NCI-H446 treated with DMSO at 0.1 percent for 48 hours (cell line): ENCODE measurements around the gene STK24.
"Not testable (repeated sequence)": the region's sequence is repeated elsewhere in the genome, so short reads cannot be mapped to it uniquely, and the experiment has no call there.

Source experiments
- DNase-seq: peaks from one replicate; lab custom pipeline; 2025; lab: John Stamatoyannopoulos, UW

The STK24 gene

DNA sequence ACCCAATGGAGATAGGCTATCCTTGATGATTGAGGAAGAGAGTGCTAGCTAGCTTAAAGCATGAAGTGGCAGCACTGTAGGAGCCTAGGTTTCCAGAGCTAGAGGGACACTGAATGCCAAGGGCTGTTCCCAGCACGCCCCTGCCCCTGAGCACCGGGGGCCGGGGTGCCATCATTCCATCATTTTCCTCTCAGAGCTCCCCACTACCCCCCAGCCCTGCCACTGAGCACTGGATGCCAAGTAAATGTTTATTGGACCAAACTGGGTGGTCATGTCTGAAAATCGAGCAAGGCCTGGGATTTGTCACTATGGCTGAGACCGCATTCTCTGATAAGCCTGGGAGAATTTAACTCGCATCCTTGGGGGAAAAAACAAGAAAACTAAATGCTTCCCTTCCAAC lies 142.8 kb downstream of the STK24 start:
- no peak for DNase-seq

DNA sequence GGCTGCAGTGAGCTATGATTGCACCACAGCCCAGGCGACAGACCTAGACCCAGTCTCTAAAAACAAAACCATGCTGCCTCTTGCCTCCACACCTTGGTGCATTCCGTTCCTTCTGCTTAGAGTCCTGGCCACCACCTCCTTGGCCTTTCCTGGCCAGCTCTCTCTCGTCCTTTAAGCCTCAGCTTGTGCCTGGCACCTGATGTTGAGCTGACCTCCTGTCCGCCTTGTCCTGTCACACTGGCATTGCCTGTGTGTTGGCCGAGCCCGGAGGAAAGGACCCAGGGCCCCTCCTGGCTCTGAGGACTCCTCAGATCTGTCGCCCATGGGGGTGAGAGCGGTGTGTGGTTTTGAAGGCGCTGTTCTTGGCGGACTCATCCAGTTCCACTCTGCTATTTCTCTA lies 143.3 kb downstream of the STK24 start:
- DNase-seq = no peak

DNA sequence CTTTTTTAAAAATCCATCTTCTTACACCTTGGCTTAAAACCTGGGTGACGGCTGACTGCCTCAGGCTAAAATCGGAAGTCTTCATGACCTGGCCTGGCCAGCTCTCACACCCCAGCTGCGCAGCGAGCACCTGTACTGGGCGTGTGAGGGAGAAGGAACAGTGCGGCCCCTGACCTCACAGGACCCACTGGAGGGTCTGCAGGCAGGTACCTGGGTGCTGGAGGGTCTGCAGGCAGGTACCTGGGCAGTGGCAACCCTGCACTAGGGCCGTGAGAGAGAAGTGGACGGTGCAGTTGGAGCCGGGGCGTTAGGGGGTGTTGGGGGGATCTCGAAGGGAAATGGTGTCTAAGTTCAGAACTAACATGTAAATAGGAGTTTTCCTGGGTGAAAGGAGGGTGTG lies 144.3 kb downstream of the STK24 start:
- no peak for DNase-seq

DNA sequence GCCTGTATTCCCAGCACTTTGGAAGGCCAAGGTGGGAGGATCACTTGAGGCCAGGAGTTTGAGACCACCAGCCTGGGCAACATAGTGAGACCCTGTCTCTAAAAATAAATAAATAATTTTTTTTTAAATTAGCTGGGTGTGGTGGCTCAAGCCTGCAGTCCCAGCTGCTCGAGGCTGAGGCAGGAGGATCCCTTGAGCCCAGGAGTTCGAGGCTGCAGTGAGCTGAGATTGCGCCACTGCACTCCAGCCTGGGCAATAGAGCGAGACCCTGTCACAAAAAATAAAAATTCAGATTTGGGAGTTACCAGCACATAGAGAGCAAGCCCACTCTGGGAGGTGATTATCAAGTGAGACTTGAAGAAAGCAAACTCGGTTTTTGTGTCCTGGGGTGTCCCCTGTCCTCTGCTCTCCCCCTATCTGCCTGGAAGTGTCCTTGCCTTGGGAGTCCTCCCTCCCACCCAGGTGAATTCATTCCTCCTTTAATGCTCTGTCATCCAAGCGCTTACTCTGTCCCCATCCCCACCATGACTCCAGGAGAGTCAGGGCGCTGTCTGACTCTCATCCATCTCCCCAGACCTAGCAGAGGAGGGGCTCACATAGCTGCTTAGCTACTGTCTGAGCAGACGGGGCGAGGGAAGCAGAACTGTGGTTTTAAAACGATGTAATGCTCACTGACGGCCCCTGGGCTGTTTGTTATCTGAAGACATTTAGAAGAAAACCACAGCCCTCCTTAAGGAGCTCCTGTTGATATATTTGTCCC lies 146.8 kb downstream of the STK24 start:
- DNase-seq = no peak

DNA sequence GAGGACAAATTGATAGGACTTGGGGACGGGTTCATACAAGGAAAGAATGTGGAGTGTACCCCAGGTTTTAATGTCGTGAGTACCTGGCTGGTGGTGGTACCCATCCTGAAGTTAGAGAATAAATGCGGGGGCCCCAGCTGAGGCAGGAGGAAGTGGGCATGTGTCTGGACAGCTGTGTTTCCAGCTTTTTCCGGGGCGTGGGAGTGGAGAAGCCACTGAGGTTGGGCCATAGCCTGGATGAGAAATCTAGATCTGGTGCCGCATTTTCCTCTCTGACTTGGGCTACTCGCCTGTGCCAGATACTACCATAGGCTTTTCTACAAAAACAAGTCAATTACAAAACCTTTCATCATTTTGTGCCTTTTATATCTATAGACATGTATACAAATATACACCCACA lies 147.4 kb downstream of the STK24 start:
- DNase-seq = no peak

DNA sequence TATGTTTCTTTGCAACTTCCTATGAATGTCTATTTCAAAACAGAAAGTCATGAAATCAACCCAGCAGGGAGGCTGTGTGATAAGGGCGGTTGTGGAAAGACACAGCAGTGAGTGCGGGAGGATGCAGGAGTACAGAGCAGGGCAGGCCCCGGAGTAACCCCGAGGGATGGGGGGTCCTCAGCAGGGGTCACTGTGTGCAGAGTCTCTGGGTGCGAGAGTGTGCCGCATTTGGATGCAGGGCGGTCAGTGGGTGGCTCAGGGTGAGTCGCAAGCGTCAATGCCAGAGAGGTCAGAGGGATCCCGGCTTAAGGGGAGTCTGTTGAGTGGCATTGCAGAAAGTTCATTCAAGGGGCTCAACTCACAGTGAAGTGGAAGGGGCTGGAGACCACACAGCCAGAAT lies 147.8 kb downstream of the STK24 start:
- no peak for DNase-seq

DNA sequence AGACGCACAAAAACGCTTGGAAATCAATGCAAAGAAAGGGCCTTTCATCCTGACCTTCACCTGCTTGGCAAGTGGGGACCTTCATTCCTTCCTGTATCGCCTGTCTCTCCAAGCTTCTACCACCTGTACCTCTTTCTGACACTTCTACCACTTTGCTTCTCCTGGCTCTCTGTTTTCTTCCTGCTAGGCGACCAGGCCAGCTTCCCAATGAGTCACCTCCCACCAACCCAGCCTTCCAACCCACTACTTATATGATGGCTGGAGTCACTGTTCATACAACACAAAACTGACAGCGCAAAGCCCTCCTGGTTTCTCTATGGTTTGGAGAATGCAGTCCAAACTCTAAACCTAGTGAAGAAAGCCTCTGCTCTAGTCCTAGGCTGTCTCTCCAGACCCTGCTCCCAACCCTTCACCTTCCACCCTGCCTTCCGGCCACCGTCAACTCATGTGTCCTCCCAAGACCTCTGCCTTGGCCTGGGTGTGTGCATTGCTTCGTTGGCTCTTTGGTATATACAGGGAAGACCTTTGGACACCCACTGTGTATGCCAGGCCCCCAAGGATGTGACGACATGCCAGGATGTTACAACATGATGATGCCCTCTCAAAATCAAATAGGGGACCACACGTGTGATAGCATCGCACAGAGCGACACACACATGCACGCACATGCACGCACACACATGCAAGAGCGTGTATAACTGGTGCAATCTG lies 148.5 kb downstream of the STK24 start:
- DNase-seq = no peak

DNA sequence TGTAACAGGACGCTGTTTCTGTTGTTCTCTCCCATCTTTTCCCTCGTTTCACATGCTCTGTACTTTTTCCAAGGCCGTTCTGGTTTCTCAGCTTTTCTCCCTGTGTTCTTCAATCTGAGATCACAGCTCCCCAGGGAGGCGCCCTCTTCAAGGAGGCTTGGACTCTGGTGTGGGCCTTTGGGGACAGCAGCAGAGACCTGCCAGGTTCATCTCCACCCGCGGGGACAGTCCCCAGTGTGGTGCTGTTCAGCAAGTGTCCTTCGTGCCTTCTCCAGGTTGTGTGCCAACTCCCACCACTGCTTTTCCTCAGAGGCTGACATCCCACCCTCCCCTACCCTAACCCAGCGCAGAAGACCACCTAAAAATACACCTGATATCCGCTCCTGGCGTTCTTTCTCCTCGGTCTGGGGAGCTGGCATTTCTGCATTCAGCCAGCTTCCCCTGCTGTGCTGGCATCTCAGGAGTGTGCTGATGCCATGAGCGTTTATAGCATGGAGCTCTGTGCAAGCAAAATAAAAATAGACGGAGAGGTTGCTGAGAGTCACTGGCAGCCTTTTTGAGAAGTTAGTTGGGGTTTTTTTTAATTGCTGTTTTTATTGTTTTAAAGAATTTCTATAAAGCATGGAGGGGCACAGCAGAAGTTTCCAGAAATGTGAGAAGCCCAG lies 149.4 kb downstream of the STK24 start:
- DNase-seq = no peak

DNA sequence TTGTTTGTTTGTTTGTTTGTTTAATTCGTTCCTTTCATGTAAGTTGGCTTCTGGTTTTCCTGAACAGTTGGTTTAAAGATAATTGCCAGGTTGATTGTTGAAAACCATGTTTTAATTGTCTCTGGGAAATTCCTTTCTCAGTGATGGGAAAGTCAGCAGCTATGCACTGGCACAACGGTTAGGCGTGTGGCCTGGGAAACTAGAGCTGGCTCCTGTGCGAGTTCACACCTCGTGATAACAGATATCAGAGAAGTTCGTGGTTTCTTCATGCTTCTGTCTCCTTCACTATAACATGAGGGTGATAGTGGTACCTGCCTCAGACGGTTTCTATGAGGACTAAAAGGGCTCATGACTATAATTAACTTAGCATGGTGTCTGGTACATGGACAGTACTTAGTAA lies 153.5 kb downstream of the STK24 start:
- DNase-seq = no peak

DNA sequence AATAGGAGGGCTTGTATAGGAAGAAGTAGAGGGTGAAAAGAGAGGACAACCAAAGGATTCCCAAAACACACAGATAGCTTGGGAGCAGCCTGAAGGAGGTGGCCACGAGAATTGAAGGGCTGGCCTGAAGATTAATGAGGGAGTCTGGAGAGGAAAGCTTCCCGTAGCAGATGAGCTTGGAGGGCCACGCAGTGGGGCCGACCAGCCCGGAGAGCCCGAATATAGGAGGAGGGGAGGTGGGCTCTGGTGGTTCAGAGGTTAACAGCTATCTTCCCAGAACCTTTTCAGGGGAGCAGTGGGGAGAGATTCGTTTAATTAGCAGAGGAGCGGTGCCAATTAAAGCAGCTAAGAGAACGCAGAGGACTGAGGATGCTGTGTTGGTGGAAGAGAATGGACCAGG lies 154.9 kb downstream of the STK24 start:
- DNase-seq = no peak

DNA sequence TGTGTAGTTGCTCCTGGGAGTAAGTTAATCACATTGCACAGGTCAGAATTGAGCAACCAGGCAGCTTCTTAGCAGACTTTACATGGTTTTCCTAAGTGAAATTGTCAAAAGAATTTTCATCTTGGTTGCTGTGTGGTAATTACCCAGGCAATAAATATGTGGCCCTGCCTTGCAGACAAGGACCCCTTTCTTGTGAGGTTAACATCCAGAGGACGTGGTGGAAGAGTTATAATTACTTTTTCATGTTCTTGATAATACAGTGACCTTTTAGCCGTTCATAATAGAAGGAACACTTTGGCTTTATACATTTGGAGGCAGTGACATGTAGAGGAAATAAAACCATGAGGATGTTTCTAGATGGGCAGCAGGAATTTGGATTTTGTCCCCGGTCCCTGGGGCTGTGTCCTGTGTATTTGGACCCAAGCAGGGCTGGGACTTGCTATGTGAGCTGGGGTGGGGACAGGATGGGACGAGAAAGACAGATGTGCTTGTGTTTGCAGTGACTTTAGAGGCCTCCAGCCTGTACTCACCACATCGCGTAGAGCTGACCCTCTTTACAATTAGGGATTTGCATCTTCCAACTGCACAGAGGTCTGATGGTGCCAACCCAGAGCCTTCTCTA lies 156.2 kb downstream of the STK24 start:
- no peak for DNase-seq

DNA sequence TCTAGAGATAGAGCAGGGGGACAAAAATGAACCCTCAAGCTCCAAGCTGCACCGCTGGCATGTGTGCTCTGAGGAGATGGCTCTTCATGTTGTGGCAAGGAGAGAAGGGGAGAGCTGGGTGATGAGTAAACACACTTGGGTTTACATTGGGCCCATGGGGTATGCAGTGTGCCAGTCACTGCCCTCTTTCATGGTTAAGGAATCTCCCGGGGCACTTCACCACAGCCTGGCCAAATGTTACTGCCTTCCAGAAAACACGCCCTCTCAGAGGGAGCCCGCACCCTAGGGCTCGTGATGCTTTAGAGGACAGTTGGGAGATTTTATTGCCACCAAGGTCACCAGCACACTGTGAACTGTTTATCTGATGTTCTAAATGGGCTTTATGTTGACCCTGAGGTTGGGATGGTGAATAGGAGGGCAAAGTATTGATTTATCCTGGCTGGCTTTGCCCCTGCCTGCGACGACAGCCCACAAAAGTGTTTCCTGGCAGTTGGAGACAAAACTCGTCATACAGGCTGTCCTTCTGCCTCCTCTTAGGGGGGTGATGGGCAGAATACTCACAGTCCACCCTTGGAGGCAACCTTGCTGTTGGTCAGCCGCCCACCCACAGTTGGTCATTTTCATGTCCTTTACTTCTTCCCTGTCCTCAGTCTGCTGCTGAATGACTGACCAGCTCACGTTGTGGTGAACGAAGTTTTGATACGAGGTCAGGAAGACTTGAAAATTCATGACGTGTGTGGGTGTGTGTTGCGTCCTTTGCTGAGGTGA lies 156.9 kb downstream of the STK24 start:
- DNase-seq = no peak

DNA sequence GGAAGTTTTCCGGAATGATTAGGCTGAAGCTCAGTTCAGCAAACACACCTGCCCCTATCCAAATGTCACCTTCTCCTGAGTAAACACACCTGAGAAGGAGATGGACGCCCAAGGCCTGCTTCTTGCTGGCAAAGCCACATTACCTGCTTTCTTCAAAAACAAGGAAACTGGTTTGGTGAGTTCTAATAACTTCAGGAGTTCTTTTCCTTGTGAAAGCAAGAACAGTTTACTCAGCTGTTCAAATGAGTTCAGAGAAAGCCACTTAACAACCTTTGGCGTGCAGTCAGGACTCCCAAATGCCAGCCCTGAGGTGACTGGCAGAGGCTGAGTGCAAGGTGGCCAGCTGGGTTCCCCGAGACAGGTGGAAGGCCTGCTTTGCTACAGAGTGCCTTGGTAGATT lies 160.5 kb downstream of the STK24 start:
- DNase-seq = no peak

DNA sequence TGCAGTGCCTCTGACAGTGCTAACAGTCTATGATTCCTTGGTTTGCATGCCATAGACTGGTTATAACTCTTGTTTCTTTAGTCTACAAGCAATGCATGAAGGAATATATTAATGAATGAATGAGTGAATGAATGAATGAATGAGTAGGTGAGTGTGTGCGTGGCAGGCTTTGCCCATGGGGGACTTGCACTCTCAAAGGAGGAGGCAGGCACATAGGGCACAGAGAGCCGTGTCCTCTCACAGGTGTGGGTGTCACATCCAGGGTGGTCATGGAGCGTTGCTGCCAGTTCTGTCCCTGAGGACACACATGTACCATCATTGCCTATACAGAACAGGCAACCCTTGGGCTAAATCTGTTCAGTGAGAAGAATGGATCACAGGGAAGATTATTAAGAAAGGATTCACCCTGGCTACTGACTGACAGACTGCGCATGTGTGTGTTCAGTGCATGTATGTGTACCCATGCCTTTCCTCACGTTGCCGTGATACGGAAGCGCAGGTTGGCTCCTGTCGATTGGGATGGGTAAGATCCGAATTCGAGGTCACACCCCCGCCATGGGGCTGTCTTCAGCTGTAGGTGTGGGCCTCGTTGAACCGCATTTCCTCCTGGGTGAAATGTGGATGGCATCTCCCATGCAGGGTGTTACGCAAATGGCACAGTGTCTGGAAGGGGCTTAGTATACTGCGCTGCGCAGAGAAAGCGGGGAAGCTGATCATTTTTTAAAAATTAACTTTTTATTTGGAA lies 161.4 kb downstream of the STK24 start:
- no peak for DNase-seq

DNA sequence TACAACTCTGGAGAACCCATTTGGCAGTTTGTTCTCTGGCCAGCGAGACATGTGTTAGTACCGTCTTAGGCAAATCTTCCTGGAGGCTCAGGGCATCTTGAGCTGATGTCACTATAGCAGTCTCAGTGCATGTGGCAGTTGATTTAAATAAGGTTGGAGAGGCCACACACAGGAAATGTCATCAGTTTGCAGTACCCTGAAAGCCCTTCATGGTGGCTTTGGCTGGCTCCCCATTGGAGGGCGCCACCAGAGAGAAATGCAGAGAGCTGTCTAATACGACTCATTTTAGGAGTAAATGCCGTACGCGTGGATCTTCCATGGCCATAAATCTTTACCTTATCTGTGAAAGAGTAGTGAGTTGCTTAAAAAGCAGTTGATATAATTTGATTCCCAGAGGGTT lies 163.1 kb downstream of the STK24 start:
- no peak for DNase-seq

DNA sequence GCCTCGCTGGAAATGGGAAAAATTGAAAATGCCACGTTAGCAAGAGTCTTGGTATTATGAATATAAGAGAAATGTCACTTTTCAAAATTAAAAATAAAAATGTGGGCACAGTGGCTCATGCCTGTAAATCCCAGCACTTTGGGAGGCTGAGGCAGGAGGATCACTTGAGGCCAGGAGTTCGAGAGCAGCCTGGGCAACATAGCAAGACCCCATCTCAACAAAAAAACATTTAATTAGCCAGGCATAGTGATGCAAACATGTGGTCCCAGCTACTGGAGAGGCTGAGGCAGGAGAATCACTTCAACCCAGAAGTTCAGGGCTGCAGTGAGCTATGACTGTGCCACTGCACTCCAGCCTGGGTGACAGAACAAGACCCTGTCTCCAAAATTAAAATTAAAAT lies 163.6 kb downstream of the STK24 start:
- not testable (repeated sequence) for DNase-seq

DNA sequence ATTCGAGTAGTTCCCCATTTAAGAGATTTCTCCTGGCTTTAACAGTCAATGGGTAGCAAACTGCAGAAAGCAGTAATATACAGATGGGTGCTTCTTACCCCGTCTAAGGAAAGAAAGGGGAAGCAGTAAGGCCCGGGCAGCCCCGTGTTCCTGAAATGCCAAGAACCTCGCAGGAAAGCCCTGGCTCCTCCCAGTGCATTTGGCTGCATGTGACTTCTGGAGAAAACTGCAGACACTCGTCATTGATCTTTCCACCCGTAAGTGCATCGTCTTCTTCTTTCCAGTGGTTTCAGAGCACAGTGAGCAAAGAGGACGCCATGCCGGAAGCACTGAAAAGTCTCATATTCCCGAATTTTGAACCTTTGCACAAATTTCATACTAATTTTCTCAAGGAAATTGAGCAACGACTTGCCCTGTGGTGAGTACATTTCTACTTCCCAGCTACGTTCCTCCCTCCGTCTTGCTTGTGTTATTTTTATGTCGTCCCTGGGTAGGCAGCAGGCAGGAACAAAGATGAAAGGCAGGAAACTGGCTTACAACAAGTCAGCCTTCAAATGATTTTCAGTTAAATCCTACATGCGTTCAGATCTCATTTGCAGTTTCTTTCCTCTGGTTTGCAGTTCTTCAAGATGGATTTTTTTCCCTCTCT lies 165.2 kb downstream of the STK24 start:
- no peak for DNase-seq

DNA sequence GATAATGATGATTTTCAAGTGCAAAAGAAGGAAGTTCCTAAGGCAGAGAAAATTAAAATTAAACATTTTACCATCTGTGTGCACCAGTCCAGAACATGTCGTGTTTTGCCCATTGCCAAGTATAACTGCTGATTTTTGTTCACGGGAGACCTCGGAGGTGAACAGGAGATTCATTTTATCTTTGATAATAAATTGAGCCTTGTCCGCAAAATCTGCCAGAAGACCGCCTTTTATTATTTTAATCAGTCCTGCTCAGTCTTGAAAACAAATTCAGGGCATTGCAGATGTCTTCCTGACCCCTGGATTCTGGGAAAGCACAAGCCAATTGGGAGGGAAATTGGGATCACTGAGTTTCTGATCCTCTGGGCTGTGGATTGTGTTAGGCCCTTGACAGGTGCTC lies 165.9 kb downstream of the STK24 start:
- no peak for DNase-seq

DNA sequence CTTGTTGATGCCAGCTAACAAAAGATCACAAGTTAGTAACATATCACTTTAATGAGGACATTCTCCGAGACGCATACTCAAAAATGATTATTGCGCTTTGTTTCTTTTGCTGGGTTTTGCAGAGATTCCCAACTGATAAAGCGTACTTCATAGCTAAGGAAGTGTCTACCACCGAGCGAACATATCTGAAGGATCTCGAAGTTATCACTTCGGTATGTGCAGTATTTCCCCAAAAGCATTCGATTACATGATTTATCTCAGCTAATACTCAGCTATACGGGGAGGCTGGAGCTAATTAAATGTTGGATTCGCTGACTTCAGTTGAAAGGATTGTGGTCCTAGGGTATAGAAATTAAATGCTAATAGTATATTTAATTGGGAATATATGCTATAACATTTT lies 166.3 kb downstream of the STK24 start:
- no peak for DNase-seq

DNA sequence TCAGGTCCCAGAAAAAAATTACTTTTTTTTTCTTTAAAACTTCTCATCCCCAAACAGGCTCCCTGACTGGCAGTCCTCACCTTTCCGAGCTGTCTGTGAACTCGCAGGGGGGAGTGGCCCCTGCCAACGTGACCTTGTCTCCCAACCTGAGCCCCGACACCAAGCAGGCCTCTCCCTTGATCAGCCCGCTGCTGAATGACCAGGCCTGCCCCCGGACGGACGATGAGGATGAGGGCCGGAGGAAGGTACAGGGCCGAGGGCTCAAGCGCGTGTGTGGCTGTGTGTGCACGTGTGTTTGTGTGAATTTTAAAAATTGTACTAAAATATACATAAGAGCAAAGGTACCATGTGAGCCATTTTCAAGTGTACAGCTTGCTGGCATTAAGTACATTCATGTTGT lies 167.6 kb downstream of the STK24 start:
- no peak for DNase-seq

DNA sequence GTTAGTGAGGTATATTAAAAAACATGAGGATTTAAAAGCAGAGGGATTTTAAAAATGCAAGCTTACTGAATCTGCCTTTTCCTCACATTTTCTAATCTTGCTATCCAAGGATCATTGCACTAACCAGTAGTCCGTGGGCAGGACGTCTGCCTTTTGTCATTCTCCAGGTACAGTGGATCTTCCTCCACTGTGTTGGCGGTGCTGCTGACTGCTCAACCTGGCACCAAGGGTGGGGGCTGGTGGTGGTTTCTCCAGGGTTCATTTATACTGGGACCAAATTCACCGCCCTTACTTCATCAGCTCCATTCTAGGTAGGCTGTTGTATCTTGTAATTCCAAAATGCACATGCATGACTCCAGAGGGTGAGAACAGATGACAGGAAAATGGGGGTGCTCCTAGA lies 169.3 kb downstream of the STK24 start:
- no peak for DNase-seq
